ENCODE measurements around the gene G6PD. TPM values are rescaled to one million over a fixed set of nuclear protein-coding genes. Genes with fewer than 3 reads are reported as not detected.
A peak's percentile ranks its signal among the peaks of the same experiment; 100 is the strongest.

G6PD gene
- total RNA-seq, 1 donor from 2014 or later = 75.0 TPM

GRCh38 chrX:154535892-154536291 is 10.8 kb downstream of the G6PD start:
- H3K27ac Mint-ChIP-seq = no peak overlapping the region
- no peak overlapping the region for H3K4me3 Mint-ChIP-seq
- H3K36me3 Mint-ChIP-seq (ENCODE audit: low read depth) = peaks cover 20% of the 10 kb centered on the region
- intact Hi-C loops (cut with micrococcal nuclease) = loop anchor here (2.0 kb wide), 1 partner anchor 45 kb away; the partner anchor contains the start of gene SLC10A3
- H3K4me1 Mint-ChIP-seq = no peaks in the 10 kb centered on the region
- no peaks in the 10 kb centered on the region for H3K9me3 Mint-ChIP-seq
- H3K27me3 Mint-ChIP-seq = no peaks in the 10 kb centered on the region
- DNase-seq = no peak

DNA sequence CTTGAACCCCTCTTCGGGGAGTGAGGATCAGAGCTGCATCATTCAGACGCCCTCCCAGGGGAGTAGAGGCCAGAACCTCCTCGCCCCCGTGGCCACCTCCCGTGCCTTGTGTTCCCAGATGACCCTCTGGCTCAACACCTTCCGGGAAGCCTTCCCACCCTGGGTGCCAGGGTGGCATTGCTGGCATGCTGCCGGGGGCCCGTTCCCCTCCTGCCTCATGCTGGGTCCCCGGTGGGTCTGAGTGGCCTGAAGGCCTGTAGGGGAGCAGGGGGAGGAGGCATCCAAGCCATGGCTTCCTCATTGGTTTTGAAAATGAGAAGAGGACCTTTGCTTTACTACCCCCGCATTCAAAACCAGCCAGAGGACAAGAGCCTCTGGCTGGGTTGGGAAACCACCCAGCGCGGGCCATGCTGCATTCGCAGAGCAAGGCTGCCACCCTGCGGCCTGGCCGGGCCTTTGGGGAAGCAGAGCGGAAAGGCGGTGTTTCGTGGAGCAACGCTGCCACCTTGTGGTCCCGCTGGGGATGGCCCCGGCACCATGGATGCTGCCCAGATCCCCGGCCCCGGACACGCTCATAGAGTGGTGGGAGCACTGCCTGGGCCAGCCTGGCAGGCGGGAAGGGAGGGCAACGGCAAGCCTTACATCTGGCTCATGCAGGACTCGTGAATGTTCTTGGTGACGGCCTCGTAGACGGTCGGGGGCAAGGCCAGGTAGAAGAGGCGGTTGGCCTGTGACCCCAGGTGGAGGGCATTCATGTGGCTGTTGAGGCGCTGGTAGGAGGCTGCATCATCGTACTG is 11.9 kb downstream of the G6PD start:
- no peak overlapping the region for H3K4me3 Mint-ChIP-seq
- H3K4me1 Mint-ChIP-seq = no peaks in the 10 kb centered on the region
- H3K36me3 Mint-ChIP-seq (ENCODE audit: low read depth) = peaks cover 23% of the 10 kb centered on the region
- H3K27ac Mint-ChIP-seq = no peak overlapping the region
- intact Hi-C loops (cut with micrococcal nuclease) = loop anchor here (2.0 kb wide), 1 partner anchor 44 kb away; the partner anchor contains the start of gene SLC10A3
- no peaks in the 10 kb centered on the region for H3K9me3 Mint-ChIP-seq
- no peaks in the 10 kb centered on the region for H3K27me3 Mint-ChIP-seq
- DNase-seq = peak; percentile 95

DNA sequence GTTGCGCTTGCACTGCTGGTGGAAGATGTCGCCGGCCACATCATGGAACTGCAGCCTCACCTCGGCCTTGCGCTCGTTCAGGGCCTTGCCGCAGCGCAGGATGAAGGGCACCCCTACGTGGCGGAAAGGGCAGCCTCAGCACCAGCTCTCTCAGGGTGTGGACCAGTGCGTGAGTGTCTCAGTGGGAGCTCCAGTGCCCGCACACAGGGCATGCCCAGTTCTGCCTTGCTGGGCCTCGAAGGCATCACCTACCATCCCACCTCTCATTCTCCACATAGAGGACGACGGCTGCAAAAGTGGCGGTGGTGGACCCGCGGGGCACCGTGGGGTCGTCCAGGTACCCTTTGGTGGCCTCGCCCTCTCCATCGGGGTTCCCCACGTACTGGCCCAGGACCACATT is 14.0 kb downstream of the G6PD start:
- DNase-seq = no peak
- Mint-ChIP-seq H3K27ac (no peak overlapping the region), H3K36me3 (ENCODE audit: low read depth) (peaks cover 20% of the 10 kb centered on the region), H3K4me3 (no peak overlapping the region), H3K9me3 (no peaks in the 10 kb centered on the region), H3K4me1 (no peaks in the 10 kb centered on the region), H3K27me3 (no peaks in the 10 kb centered on the region)
- intact Hi-C loops (cut with micrococcal nuclease) = no loop called here

DNA sequence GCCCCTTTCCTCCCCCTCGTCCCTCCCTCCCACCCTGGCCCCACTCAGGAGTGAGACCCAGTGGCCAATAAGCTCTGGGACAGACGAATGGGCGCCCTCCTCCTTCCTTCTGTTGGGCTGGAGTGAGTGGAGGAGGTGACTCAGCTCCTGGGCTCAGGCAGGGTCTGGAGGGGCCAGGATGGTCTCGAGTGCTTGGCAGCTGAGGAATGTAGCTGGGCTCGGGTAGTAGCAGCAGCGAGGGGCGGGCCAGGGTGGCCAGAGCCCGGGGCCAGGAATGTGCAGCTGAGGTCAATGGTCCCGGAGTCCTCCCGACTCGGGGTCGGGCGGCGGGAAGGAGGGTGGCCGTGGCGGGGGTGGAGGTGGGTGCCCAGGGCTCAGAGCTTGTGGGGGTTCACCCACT is 15.0 kb downstream of the G6PD start:
- intact Hi-C loops (cut with micrococcal nuclease) = no loop called here
- no peak for DNase-seq
- no peak overlapping the region for H3K27ac Mint-ChIP-seq
- no peaks in the 10 kb centered on the region for H3K9me3 Mint-ChIP-seq
- peaks cover 18% of the 10 kb centered on the region for H3K36me3 Mint-ChIP-seq (ENCODE audit: low read depth)
- no peaks in the 10 kb centered on the region for H3K27me3 Mint-ChIP-seq
- H3K4me1 Mint-ChIP-seq = peaks cover 7% of the 10 kb centered on the region
- H3K4me3 Mint-ChIP-seq = no peak overlapping the region

DNA sequence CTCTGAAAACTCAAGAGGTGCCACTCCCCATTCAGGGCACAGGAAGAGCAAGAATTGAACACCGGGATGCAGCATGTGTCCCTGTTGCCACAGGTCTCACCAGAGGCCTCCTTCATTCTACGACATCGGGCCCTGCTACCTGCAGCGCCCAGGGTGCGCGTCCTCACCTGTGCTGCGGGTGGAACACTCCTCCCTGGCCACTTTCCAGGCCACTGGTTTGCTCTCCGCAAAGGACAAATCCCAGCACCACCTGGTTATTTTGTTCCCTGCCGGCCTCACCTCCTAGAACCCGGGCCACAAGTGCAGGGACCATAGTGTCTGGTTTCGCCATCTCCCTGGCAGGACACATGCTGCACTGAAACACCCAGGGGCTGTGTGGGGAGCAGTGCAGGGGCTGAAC is 16.4 kb downstream of the G6PD start:
- peaks cover 14% of the 10 kb centered on the region for H3K4me1 Mint-ChIP-seq
- intact Hi-C loops (cut with micrococcal nuclease) = no loop called here

GRCh38 chrX:154529206-154529612 is 17.4 kb downstream of the G6PD start:
- peaks cover 14% of the 10 kb centered on the region for H3K4me1 Mint-ChIP-seq
- no peaks in the 10 kb centered on the region for H3K9me3 Mint-ChIP-seq
- no peaks in the 10 kb centered on the region for H3K27me3 Mint-ChIP-seq
- no peak for DNase-seq
- peaks cover 11% of the 10 kb centered on the region for H3K36me3 Mint-ChIP-seq (ENCODE audit: low read depth)
- no peak overlapping the region for H3K4me3 Mint-ChIP-seq
- no peak overlapping the region for H3K27ac Mint-ChIP-seq
- intact Hi-C loops (cut with micrococcal nuclease) = no loop called here

More for the DNA sequence above, 16.4 kb downstream of the G6PD start:
- no peaks in the 10 kb centered on the region for H3K27me3 Mint-ChIP-seq
- peaks cover 15% of the 10 kb centered on the region for H3K36me3 Mint-ChIP-seq (ENCODE audit: low read depth)
- no peak for DNase-seq
- no peak overlapping the region for H3K4me3 Mint-ChIP-seq
- H3K9me3 Mint-ChIP-seq = no peaks in the 10 kb centered on the region
- H3K27ac Mint-ChIP-seq = no peak overlapping the region

- no peaks in the 10 kb centered on the region for H3K27me3 Mint-ChIP-seq
- H3K9me3 Mint-ChIP-seq = no peaks in the 10 kb centered on the region
- peak overlapping the region; percentile 23 for H3K4me3 Mint-ChIP-seq
- H3K36me3 Mint-ChIP-seq (ENCODE audit: low read depth) = peaks cover 6% of the 10 kb centered on the region
- DNase-seq = peak; percentile 88
- peaks cover 14% of the 10 kb centered on the region for H3K4me1 Mint-ChIP-seq
- intact Hi-C loops (cut with micrococcal nuclease) = no loop called here
- peak overlapping the region; percentile 71 for H3K27ac Mint-ChIP-seq
These were observed 19.6 kb downstream of the G6PD start for GRCh38 chrX:154526901-154527675.

GRCh38 chrX:154525606-154526490 is 20.8 kb downstream of the G6PD start:
- no peaks in the 10 kb centered on the region for H3K27me3 Mint-ChIP-seq
- peak overlapping the region; percentile 21 for H3K27ac Mint-ChIP-seq
- peaks cover 2% of the 10 kb centered on the region for H3K36me3 Mint-ChIP-seq (ENCODE audit: low read depth)
- intact Hi-C loops (cut with micrococcal nuclease) = no loop called here
- H3K9me3 Mint-ChIP-seq = no peaks in the 10 kb centered on the region
- peak overlapping the region; percentile 40 for H3K4me3 Mint-ChIP-seq
- DNase-seq = no peak
- H3K4me1 Mint-ChIP-seq = peaks cover 14% of the 10 kb centered on the region

DNA sequence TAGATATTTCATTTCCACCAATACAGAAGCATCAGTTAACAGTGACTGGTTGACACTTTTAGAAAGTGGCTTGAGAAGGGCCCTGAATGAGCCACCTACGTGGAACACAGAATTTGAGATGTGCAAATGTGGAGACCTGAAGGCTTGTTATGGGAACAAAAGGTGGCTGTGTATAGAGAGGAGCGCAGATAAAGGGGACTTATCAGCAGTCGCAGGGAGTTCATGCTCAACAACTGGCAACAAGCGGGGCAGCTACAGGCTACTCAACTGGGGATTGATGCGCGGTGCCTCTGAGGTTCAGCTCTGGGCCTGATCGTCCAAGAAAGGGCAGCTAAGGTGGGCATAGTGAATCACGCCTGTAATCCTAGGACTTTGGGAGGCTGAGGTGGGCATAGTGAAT is 27.3 kb downstream of the G6PD start:
- Mint-ChIP-seq H3K9me3 (no peaks in the 10 kb centered on the region), H3K36me3 (ENCODE audit: low read depth) (peaks cover 4% of the 10 kb centered on the region), H3K4me1 (peaks cover 10% of the 10 kb centered on the region), H3K4me3 (no peak overlapping the region), H3K27ac (no peak overlapping the region), H3K27me3 (no peaks in the 10 kb centered on the region)
- intact Hi-C loops (cut with micrococcal nuclease) = loop anchor here (10.0 kb wide), 1 partner anchor 145 kb away; the partner anchor contains the start of genes EMD and FLNA
- no peak for DNase-seq

DNA sequence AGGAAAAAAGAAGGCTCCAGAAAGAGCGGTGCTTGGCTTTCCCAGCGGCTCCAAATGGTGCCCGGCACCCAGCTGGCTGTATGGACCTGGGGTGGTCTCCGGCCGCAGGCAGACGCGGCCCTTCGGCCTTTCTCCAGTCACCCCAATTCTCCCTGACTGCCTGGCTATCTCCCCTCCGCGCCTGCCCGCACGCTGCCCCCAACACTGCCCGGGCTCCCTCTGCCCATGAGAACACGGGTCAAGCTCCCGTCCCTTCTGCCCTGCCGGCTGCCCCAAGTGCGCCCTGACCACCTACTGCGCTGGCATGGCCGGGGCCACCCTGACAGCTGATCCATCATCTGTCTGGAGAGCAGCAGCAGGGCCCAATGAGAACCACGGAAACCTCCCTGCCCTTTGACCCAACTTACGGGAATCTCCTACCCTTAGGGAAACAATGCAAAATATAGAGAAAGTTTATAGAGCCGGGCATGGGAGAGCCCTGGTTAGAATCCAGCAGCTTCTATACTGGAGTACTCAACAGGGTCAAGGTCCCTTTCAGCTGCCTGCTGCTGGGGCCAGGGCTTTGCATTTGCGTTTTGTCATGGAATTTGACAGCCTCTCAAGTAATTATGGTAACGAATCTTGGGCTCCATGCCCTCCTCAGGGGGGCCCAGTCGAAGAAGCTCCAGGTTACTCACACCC is 29.4 kb downstream of the G6PD start:
- H3K9me3 Mint-ChIP-seq = no peaks in the 10 kb centered on the region
- H3K4me1 Mint-ChIP-seq = peaks cover 16% of the 10 kb centered on the region
- H3K27ac Mint-ChIP-seq = no peak overlapping the region
- no peaks in the 10 kb centered on the region for H3K27me3 Mint-ChIP-seq
- DNase-seq = no peak
- intact Hi-C loops (cut with micrococcal nuclease) = loop anchor here (2.0 to 10.0 kb wide), 2 partner anchors 38 to 142 kb away; partner anchors contain the start of genes EMD, FLNA and LAGE3
- no peak overlapping the region for H3K4me3 Mint-ChIP-seq
- H3K36me3 Mint-ChIP-seq (ENCODE audit: low read depth) = peaks cover 11% of the 10 kb centered on the region

DNA sequence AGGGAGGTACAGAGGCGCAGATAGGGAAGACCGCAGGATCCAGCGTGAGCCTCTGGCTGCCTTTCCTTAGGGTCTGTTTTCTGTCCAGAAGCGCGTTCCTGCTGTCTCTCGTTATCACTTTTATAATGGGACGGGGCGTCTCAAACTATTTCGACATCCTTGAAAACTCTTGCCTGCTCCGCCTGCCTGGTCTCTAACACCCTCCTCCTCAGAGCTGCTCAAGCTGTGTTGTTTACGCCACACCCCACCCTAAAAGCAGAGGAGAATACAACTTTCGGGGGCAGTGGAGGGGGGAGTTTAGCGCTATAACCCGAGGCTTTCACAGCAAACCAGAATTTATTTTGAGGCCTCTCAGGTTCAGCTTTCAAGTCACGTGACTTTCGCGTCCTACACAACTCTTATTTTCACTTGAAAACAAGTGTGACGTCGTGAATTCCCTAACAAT is 30.0 kb downstream of the G6PD start:
- intact Hi-C loops (cut with micrococcal nuclease) = loop anchor here (1.0 to 10.0 kb wide), 3 partner anchors 26 to 142 kb away; partner anchors contain the start of genes EMD, FLNA, LAGE3 and SLC10A3
- Mint-ChIP-seq H3K27ac (peak overlapping the region; percentile 93), H3K4me1 (peaks cover 19% of the 10 kb centered on the region), H3K4me3 (peak overlapping the region; percentile 90), H3K27me3 (no peaks in the 10 kb centered on the region), H3K9me3 (no peaks in the 10 kb centered on the region), H3K36me3 (ENCODE audit: low read depth) (peaks cover 13% of the 10 kb centered on the region)
- no peak for DNase-seq

GRCh38 chrX:154515966-154516655 is 30.5 kb downstream of the G6PD start, which contains the start of gene FAM3A:
Gene FAM3A, minus strand, starts transcription at chrX:154516232. Its CDS starts 460 bp downstream, at chrX:154515772.
- intact Hi-C loops (cut with micrococcal nuclease) = loop anchor here (1.0 to 10.0 kb wide), 3 partner anchors 26 to 141 kb away; partner anchors contain the start of genes EMD, FLNA, LAGE3 and SLC10A3
- H3K27me3 Mint-ChIP-seq = no peaks in the 10 kb centered on the region
- H3K9me3 Mint-ChIP-seq = no peaks in the 10 kb centered on the region
- H3K27ac Mint-ChIP-seq = peak within 1 kb of the TSS; percentile 93
- peaks cover 13% of the 10 kb centered on the region for H3K36me3 Mint-ChIP-seq (ENCODE audit: low read depth)
- DNase-seq = peak; percentile 97
- H3K4me3 Mint-ChIP-seq = peak within 1 kb of the TSS; percentile 90
- H3K4me1 Mint-ChIP-seq = peaks cover 23% of the 10 kb centered on the region
